GM12891 (cell line): ENCODE data around the gene SEMA6A.

Experiments used
- PAX5 ChIP-seq: IDR thresholded peaks from 2 replicates; pipeline ENCODE4 v1.6.1; 2011; ENCODE audit warnings: low read length, moderate library complexity, mild to moderate bottlenecking; ENCODE audit not compliant: insufficient read depth, severe bottlenecking
- POLR2A ChIP-seq: IDR thresholded peaks from 2 replicates; pipeline ENCODE4 v1.6.1; 2011; ENCODE audit warnings: low read depth, low read length, control low read depth
- POLR2AphosphoS5 ChIP-seq: IDR thresholded peaks from 2 replicates; pipeline ENCODE4 v1.6.1; 2011; ENCODE audit warnings: low read depth, low read length, control low read depth
- POU2F2 ChIP-seq: IDR thresholded peaks from 2 replicates; pipeline ENCODE4 v1.6.1; 2011; ENCODE audit warnings: low read depth, mild to moderate bottlenecking, control low read depth, low read length, moderate library complexity
- SPI1 ChIP-seq: IDR thresholded peaks from 2 replicates; pipeline ENCODE4 v1.6.1; 2011; ENCODE audit warnings: low read depth, low read length, control low read depth
- TAF1 ChIP-seq: IDR thresholded peaks from 2 replicates; pipeline ENCODE4 v1.6.1; 2011; ENCODE audit warnings: low read depth, low read length, control low read depth

- TF ChIP-seq POLR2A (no peak), TAF1 (no peak), POLR2AphosphoS5 (no peak), SPI1 (no peak), POU2F2 (no peak), PAX5 (no peak)
Measured at GRCh38 chr5:116492776-116493175, 81.8 kb downstream of the SEMA6A start.
